GM21576 (cell line): ENCODE results near the gene MT4.

Experiments used
- ATAC-seq: cut with Tn5 transposase; IDR thresholded peaks from one replicate; pipeline ENCODE4 v1.9.1; 2021; ENCODE audit warnings: mild to moderate bottlenecking, moderate library complexity; ENCODE audit not compliant: unreplicated experiment

The MT4 gene

DNA sequence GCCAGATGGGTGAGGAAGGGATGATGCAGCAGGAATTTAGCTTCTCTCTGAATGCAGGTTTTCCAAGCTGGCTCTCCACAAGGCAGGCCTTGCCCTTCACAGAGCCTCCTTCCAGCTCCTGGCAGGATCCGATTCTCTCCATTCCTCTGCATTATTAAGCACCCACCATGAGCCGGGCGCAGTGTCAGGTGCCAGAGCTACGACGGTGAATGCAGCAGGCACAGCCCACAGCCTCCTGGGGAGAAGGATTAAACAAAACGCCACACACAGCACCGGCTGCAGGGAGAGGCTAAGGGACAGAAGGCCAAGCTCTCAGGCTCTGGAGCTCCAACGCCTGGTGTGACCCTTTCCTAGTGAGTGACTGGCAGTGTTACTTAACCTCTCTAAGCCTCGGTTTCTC is 36.5 kb downstream of the MT4 start:
- no peak for ATAC-seq

DNA sequence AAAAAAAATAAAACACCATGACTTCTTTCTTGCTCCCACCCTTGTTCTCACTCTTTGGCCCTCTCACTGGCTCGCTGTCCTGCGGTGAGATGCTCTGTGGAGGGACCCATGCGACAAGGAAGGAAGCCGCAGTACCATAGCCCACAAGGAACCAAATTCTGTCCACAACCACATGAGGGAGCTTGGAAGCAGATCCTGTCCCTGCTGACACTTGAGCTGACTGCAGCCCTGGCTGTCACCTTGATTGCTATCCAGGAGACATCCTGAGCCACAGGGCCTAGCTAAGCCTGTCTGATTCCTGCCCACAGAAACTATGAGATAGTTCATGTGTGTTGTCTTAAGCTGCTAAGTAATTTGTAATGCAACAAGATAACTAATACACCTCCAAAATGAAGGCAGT is 38.7 kb downstream of the MT4 start:
- ATAC-seq: no peak

DNA sequence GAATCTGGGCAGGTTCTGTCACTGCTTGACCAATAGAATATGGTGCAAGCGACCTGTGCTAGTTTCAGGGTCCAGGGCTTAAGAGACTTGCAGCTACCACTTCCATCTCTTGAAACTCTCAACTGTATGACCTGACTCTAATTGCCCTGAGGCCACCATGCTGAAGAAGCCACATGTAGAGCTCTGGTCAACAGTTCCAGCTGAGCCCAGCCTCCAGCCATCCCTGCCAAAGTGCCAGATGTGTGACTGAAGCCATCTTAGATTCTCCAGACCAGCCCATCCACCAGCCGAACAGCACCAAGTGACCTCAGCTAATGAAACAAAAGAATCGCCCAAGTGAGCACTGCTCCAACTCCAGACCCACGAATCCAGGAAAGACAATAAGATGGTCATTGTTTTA is 40.1 kb downstream of the MT4 start:
- no peak for ATAC-seq

DNA sequence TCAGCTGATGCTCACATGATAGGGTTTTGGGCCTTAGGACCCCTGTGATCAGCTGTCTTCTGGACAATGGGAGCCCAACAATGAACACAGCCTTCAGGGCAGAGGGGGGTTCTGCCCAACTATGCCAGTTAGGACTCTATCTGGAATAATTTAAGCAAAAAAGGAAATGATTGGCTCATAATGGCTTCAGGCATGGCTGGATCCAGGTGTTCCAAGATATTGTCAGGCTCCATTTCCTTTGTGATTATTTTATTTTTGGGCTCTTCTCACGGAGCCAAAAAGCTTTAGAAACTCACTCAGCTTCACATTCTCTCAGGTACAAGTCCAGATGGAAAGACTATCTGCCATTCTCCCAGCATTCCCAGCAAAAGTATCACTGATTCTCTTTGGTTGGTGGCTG is 40.6 kb downstream of the MT4 start:
- no peak for ATAC-seq

DNA sequence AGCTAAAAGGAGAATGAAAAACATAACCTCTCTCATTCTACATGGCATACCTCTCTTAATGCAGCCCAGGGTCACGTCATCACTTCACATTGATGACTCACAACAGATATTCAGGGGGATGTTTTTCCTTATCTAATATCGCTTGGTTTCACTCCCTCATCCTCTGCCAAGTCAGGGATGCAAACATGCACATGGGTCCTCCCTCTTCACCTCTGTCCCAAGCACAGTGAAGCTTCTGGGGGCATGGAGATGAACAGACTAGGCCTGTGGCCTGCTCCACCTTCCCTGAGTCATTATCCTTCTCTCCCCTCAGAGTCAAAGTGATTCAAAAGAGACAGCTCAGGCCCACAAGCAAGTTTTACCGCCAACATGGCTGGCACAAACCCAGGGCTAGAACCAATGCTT is 41.2 kb downstream of the MT4 start:
- no peak for ATAC-seq

DNA sequence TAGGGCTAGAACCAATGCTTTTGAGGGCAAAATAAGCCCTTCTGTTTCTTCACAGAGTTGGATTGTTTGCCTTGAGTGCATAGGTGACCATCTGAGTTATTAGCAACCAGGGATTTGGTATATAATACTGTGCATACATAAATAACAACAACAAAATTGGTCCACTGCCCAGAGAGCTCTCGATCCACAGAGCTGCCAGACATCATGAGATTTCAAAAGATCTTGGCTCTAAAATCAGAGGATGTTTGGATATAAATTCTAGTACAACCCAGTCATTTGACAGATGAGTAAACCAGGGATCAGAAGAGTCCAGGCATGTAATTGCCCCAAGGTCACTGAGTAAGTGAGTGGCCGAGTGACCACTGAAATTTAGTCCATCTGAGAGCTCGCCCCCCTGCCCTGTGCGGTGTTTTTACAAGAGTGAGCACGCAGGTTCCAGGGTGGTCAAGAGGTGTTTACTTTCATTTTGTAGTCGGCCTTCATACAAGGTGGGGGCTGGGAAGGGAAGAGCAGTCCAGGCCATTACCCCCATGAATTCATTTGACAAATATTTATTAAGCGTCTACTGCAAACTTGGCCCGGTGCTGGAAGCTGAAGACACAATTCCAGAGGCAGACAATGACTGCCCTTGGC is 41.7 kb downstream of the MT4 start:
- ATAC-seq: no peak

DNA sequence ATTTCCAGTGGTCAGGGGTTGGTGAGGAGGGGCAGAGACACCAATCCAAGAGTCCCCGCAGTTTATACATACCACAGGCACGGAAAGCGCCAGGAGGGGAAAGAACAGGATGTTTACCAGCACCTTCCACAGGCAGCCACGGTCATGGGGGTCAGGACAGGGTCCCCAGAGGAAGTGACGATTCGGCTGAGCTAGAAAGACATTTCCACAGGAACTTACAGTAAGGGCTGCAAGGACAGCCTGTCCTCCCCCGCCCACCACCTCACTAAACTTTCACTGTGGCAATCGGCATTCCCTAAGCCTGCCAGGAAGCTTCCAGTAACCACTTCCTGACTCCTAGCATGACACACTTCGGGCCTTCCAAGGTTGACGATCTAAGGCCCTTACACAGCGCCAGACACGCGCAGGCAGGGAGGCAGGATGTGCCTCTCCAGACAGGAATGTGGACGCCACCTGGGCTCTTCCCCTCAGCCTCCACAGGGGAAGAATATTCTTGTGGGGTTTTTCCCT is 42.3 kb downstream of the MT4 start:
- no peak for ATAC-seq

DNA sequence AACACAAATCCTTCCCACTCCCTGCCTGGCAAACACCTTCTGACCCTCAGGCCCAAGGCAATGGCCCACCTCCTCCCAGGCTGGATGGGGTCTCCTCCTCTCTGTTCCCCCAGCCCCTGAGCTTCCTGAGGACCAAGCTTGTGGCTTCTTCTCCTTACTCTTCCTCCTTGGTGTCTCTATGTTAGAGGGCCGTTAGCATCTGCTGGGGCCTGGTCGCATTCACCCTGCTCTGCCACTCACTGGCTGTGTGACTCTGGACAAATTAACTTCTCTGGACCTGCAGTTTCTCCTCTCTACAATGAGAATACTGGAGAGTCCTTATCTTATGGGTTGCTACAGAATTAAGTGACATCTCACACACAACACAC is 42.8 kb downstream of the MT4 start:
- no peak for ATAC-seq

DNA sequence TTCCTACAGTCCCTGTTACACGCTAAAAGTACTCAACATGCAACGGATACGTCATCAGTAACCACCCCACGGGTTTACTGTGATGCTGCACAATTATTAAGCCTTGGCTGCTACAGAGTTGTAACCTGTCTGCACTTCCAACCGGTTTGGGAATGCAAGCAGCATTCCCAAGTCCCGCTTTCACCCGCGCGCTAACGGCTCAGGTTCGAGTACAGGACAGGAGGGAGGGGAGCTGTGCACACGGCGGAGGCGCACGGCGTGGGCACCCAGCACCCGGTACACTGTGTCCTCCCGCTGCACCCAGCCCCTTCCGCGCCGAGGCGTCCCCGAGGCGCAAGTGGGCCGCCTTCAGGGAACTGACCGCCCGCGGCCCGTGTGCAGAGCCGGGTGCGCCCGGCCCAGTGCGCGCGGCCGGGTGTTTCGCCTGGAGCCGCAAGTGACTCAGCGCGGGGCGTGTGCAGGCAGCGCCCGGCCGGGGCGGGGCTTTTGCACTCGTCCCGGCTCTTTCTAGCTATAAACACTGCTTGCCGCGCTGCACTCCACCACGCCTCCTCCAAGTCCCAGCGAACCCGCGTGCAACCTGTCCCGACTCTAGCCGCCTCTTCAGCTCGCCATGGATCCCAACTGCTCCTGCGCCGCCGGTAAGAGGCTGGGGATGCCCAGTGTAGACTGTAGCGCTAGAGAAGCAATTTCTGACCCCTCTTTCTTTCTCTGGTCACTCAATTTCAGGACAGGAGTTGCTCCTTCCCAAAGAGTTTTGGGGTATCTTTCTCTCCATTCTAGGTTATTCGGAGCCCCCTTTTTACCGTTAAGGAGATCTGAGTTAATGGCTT is 43.4 kb downstream of the MT4 start, which contains the start of gene MT2A:
Gene MT2A (plus strand): TSS at position 542 of the 833 bp plus-strand sequence. CDS start 72 bp downstream, at position 614.
- ATAC-seq: peak; percentile 77

DNA sequence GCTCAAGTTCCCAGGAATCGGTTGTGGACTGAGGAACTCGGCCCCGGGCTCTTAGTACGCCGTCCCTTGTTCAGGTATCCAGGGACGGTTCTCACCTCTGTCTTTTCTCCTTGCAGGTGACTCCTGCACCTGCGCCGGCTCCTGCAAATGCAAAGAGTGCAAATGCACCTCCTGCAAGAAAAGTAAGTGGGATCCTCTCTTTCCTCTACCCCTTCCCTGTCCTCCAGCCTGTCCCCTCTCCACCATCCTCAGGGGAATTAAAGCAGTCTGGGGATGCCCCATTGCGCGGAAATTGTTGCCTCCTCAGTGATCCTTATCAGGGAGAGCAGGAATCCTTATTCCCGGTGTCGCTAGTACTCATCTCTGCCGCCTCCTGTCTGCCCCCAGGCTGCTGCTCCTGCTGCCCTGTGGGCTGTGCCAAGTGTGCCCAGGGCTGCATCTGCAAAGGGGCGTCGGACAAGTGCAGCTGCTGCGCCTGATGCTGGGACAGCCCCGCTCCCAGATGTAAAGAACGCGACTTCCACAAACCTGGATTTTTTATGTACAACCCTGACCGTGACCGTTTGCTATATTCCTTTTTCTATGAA is 44.1 kb downstream of the MT4 start:
- ATAC-seq: no peak

DNA sequence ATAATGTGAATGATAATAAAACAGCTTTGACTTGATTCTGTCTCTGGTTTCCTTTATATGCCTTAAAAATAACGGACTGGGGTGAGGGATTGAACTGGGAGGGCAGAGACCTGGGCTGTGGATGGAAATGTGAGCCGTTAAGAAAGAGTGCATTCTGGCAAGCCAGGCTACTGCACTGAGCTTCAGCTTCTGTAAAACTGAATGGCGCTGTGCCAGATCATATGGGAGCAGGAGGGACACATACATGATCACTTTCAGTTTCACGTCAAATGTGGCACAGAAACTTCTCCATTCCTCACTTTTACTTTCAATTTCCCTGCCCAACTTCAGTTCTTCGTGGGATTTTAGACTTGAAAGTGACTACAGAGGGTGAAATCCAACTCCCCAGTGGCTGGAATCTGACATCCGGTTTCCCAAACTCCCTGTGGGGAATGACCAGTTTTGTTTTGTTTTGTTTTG is 44.6 kb downstream of the MT4 start:
- peak; percentile 48 for ATAC-seq

DNA sequence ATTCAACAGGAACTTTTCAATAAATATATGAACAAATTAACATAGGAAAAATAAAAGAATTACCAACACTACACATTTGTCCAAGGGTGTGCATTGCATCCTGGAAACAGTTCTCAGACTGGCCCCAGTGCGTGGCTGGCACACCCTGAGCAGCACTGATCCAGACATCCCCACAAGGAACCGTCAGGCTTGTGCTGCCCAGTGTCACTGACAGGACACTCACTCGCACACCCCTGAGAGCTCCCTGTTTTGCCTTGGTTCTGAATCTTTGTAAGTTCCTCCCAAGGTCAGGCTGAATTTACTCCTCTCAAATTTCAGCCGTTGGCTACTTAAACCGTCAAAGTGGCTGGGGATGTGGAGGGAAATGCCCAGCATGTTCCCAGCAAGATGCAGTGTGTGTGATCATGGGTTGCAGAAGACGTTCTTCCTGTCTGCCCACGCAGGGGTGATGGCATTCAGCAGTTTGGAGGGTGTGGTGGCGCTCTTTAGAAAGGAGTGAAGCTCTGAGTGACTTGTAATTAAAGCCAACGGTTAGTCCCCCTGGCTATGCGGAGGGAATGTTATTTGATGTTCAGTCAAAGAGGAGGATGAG is 45.2 kb downstream of the MT4 start:
- ATAC-seq: no peak

DNA sequence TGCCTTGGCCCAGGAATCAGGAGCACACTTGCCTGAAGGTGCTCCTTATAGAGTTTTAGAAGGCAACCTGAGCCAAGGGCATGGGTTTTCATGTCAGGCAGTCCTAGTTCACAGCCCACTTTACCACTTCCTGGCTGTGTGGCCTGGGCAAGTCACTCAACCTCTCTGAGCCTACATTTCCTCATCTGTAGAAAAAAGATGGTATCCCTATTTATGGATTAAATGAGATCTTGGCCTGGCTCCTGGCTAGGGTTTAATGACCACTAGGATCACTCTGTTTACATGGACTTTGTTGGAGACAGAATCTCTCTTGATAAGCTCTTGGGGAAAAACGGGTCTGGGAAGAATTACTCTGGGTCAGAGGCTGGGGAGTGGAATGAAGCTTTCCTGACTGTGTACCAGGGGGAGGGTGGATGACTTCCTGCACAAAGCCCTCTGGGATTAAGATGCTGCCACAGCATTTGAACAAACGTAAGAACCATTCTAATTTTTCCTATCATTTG is 45.8 kb downstream of the MT4 start:
- no peak for ATAC-seq

DNA sequence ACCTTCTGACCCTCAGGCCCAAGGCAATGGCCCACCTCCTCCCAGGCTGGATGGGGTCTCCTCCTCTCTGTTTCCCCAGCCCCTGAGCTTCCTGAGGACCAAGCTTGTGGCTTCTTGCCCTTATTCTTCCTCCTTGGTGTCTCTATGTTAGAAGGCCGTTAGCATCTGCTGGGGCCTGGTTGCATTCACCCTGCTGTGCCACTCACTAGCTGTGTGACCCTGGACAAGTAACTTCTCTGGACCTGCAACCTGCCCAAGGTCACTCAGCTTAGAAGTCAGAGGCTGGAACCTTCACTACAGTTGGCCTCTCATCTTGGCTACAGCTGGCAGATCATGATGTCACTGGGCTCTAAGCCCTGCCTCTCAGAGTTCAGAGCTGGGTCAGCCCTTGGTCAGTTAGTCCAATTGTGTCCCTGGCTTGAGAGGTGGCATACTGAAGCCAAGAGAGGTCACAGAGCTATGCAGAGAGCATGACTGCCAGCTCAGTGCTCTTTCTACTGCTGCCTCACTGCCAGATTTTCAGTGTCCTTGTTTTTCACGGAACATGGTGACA is 46.5 kb downstream of the MT4 start:
- ATAC-seq: no peak

DNA sequence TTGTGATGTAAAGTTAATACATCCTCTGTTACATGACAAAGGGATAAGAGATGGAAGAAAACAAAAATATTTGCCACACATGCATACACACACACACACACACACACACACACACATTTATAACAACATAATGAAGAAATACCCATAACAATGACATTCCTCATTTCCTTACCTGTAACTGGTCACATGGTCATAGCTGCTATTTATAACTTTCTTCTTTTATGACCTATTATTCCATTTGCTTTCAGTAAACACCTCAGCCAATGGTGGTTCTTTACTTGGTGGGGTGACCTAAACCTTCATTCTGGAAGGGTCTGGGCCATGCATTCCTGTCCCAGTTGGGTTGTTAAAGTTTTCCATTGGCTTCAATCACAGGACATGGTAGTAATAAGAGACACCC is 48.8 kb downstream of the MT4 start:
- no peak for ATAC-seq

DNA sequence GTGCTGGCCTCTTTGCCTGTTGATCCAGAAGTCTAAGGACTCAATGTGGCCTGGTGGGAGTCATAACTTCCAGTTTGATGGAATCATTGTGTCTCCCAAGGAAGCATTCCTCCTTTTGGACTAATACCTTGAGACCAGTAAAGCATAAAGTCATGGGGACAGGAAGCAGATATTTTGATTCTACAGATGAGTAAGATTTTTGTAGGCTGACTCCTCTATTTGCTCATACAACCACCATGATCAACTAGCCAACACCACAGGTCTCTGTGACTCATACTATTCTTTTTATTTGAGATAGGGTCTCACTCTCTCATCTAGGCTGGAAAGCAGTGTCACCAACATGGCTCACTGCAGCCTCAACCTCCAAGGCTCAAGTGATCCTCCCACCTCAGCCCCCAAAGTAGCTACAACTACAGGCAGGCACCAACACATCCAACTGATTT is 49.7 kb downstream of the MT4 start:
- no peak for ATAC-seq

DNA sequence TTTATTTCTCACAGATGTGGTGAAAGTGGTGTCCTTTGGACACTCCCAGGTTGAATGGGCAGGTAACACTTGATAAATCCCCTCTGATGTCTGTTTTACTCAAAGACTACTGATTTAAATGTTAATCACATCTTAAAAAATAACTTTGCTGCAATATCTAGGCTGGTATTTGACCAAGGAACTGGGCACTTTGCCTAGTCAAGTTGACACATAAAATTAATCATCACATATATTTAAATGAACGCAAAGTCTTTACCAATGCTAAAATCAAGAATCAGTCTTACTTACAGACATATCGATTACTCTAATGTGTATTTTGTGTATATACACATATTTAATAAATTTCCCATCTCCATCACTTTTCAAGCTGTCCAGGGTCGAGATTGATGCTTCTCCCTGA is 50.5 kb downstream of the MT4 start:
- ATAC-seq: no peak

DNA sequence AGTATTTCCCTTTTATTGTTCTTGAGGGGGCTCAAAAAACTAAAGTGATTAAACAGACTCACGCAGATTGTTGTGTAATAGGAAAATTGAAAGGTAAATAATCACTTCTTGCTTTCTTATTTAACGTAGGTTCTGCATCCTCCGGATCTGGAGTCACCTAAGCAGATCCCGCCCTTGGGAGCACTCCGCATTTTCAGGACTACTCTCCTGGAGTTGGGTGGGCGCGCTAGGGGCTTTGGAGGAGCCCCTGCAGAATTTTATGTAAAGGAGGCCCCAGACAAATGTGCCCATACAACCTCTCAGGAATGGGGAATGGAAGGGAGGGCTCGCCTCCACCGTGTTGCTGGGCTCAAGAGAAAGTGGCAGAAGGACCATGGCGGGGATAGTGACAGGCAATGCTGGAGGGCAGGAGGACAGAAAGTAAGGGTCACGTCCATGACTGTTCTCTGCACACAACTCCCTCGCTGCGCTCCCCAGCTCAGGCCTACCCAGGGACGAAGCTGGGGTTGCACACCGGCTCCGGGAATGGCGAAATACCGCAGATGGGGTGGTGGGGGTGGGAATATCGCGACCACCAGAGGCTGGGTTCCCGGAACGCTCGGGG is 51.8 kb downstream of the MT4 start:
- no peak for ATAC-seq

DNA sequence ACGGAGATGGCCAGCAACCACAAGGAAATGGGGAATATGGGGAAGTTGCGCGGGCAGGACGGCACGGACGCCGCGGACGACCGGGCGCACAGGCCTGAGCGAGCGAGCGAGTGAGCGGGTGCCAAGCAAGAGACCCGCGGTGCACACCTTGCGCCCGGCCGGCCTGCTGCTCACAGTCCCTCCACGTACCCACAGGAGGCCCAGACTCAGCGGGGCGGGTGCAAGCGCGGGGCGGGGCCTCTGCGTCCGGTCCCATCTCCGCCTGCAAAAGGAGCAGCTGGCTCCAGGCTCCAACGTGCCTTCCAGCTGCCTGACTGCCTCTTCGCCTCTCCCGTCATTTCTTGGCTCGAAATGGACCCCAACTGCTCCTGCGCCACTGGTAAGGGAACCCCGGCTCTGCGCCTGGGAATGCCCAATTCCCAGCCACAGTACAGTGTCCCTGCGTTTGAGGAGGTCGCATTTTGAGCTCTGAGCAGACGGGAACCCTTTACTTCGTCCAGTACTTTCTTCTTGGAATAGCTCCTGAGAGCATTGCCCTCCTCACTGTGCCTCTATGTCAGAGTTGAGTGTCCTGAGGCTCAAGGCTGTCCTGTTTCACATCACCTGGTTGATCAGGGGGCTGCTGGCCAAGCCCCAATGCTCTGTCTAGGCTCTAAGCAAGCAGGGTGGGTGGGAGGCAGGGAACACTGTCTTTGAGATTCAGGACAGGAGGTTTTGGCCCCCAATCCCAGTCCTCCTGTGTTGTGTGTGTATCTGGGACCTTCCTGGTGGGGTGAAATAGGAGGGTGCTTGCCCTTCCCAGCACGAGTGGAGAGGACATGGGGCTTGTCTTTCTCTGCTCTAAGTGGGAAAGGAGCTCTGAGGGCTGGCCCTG is 52.6 kb downstream of the MT4 start:
- ATAC-seq: no peak

DNA sequence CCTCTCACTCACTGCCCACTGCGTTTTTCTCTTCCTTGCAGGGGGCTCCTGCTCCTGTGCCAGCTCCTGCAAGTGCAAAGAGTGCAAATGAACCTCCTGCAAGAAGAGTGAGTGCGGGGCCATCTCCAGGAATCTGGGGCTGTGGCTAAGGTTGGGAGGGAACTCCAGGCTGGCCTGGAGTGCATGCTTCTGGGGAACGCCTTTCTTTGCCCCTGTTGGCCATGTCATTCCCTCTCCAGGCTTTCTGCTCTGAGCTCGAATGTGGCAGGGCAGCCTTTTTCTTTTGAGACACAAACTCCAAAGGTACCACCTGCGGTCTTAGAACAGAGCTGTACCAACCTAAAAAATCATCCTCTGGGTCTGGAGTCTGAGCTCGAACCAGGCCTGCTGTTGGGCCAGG is 53.3 kb downstream of the MT4 start:
- no peak for ATAC-seq
